A549 treated with CORT108297 at 1 μM for 4 hours (cell line): ENCODE data around the gene DCAKD. TPM values are rescaled to one million over a fixed set of nuclear protein-coding genes. Genes with fewer than 3 reads are reported as not detected.

Experiments used
- total RNA-seq: library from RNA; stranded (reverse); fragments of 200-300 nt; extraction: Qiagen RNA extraction; gene quantifications from 5 replicates; pipeline ENCODE4 v1.2.3, GENCODE V29; 2022

The DCAKD gene, protein sequence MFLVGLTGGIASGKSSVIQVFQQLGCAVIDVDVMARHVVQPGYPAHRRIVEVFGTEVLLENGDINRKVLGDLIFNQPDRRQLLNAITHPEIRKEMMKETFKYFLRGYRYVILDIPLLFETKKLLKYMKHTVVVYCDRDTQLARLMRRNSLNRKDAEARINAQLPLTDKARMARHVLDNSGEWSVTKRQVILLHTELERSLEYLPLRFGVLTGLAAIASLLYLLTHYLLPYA
- total RNA-seq: 18.4 to 23.0 TPM (median 21.1 TPM) in 5 replicates

DNA sequence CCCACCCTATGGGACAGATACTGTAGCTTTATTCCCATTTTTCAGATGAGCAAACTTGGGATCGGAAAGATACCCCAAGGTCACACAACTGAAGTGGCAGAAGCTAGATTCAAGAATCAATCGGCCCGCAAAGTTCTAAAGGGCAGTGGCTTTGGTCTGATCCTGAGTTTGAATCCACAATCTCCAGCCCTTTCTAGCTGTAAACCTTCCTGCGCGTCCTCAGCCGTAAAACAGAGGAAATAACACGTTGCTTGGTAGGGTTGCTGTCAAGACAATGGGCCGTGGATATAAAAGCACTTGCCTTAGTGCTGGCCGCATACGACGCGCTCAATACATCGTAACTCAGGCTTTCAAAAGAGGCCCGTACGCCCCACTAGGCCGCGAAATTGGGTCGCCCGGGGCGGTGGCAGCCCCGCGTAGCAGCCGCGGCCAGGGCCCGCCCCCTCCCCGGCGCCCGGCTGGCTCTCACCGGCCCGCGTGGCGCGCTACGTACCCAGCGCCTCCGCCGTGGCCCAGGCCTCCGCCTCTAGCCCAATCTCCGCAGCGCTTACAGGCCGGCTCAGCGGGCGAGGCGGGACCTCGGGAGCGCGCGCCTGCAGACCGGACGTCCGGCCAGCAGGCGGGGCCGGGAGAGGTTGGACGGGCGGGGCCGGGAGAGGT is at the start of gene DCAKD:
DCAKD (minus strand) TSS at position 573 of the 660 bp plus-strand sequence. CDS start 16,747 bp downstream, outside the sequence.

DNA sequence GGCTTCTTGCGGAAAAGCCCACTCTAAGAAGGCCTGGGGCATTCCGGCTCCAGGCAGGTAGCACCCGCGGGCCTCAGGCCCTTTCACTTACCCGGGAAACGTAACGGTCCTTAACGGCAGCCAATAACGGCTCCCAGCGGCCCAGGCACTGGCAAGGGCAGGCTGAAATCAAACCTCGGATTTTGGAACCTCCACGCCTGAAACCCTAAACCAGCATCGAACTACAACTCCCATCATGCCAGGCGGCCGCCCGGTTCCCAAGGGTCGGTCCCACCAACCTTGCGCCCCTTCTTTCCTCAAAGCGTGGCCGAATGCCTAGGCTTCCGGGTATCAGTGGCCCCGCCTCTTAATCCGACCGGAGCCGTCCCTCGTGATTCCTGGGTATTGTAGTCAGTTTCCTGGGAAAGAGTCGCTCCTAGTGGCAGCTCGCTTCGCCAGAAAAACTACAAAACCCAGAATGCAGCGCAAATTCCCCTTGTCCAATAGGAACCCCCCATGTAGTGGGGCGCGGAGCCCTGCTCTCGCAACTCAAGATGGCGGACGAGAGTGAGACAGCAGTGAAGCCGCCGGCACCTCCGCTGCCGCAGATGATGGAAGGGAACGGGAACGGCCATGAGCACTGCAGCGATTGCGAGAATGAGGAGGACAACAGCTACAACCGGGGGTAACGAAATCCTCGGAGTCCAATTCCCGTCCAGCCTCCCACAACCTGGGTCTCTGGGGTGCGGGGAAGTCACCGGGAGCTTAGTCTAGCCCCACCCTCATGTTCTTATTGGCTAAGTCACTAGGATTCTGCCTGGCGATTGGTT is 9.6 kb upstream of the DCAKD start, which contains the start of gene NMT1:
NMT1 (plus strand) TSS at position 521 of the 809 bp plus-strand sequence; CDS start at position 534, 13 bp downstream.

Other genes starting within 250 kb of the DCAKD start
- 27.9 to 34.7 TPM (median 33.1 TPM) in 5 replicates for gene GJC1, start 221.3 kb downstream of the DCAKD start, total RNA-seq
- not detected in 5 replicates for gene HIGD1B, start 203.7 kb downstream of the DCAKD start, total RNA-seq
- gene EFTUD2, start 152.2 kb downstream of the DCAKD start, total RNA-seq: 138 to 173 TPM (median 143 TPM) in 5 replicates
- gene GFAP, start 136.1 kb downstream of the DCAKD start, total RNA-seq: 0.55 to 0.86 TPM (median 0.75 TPM) in 5 replicates
- gene KIF18B, start 103.9 kb downstream of the DCAKD start, total RNA-seq: 26.8 to 41.2 TPM (median 40.1 TPM) in 5 replicates
- 14.7 to 35.1 TPM (median 30.0 TPM) in 5 replicates for gene C1QL1, start 83.3 kb downstream of the DCAKD start, total RNA-seq
- 161 to 347 TPM (median 170 TPM) in 5 replicates for gene NMT1, start 9.7 kb upstream of the DCAKD start, total RNA-seq
- gene PLCD3, start 80.9 kb upstream of the DCAKD start, total RNA-seq: 148 to 216 TPM (median 192 TPM) in 5 replicates
- gene ACBD4, start 84.1 kb upstream of the DCAKD start, total RNA-seq: 6.4 to 8.9 TPM (median 8.3 TPM) in 5 replicates
- 43.5 to 55.3 TPM (median 49.2 TPM) in 5 replicates for gene HEXIM1, start 96.8 kb upstream of the DCAKD start, total RNA-seq
- 15.2 to 18.4 TPM (median 16.6 TPM) in 5 replicates for gene HEXIM2, start 110.2 kb upstream of the DCAKD start, total RNA-seq
- 36.8 to 42.9 TPM (median 38.4 TPM) in 5 replicates for gene FMNL1, start 170.3 kb upstream of the DCAKD start, total RNA-seq
- 0.14 to 0.22 TPM (median 0.18 TPM) in 5 replicates for gene SPATA32, start 210.5 kb upstream of the DCAKD start, total RNA-seq